Measurements from ENCODE around the gene KRT74. TPM values are rescaled to one million over a fixed set of nuclear protein-coding genes. Genes with fewer than 3 reads are reported as not detected.

Gene KRT74
- total RNA-seq, 5 donors from 2014 or later (not counting 1 experiment from before 2014, with no cell fraction given): 0.20 to 0.79 (median 0.45) TPM; not detected in 1

DNA sequence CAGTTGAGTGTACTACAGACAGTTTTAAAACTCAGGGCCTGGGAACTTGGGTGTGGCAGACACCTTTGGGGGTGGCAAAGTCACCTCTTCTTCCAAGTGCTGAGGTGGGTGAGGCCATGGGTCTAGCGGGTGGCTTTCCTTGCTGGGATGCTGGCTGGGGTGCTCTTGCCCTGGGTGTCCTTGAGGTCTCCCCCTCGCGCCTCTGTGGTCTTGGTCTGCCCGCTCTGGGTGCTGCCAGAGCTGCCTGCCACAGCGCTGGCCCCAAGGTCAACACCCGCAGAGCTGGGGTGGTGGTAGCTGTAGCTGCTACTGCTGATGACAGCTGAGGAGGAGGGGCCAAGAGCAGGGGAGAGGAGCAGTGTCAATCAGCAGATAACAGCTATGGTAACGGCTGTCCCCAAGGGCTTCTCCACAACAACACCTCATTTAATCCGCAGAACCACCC is 6.8 kb downstream of the KRT74 start:
- H3K4me1 Mint-ChIP-seq: peaks cover 0 to 10% (median 0%) of the 10 kb centered on the region in 3 donors
- H3K27ac ChIP-seq (ENCODE audit: low read length): peak overlapping the region; percentile 84
- no peaks in the 10 kb centered on the region for H3K9me3 ChIP-seq
- H3K4me3 ChIP-seq (ENCODE audit: control insufficient read depth in 1 of 2, extremely low read depth in 1 of 2, low read length in 1 of 2): no peak overlapping the region
- peaks cover 0 to 46% of the 10 kb centered on the region in 2 experiments for H3K4me1 ChIP-seq (ENCODE audit: control insufficient read depth in 1 of 2, extremely low read depth in 1 of 2, insufficient read depth in 2 of 2, low read length in 2 of 2)
- peaks cover 7 to 24% of the 10 kb centered on the region in 2 donors for H3K27me3 Mint-ChIP-seq
- 63% methylated on average over 4 of the region's 8 CpGs for WGBS (ENCODE audit: insufficient coverage)
- POLR2A ChIA-PET: no interaction called here
- no peaks in the 10 kb centered on the region for H3K9me3 Mint-ChIP-seq
- H3K36me3 Mint-ChIP-seq: no peaks in the 10 kb centered on the region
- H3K27me3 ChIP-seq (replicated peaks in 1 of 2; ENCODE audit: control insufficient read depth in 2 of 2, extremely low read depth in 1 of 2, insufficient read depth in 2 of 2, low read length in 1 of 2): peaks cover 0 to 27% of the 10 kb centered on the region in 2 experiments
- CTCF ChIA-PET: interaction anchor here in 1 of 2 donors (0.6 to 0.8 kb wide), 2 partner anchors 44 to 75 kb away, joined by 3 to 4 read pairs; no protein-coding TSS in a partner anchor
- H3K27ac Mint-ChIP-seq: peak overlapping the region in 1 of 2 donors; percentile 59
- H3K4me3 Mint-ChIP-seq: peak overlapping the region in 1 of 3 donors; percentile 21
- no peaks in the 10 kb centered on the region for H3K36me3 ChIP-seq (ENCODE audit: control insufficient read depth in 2 of 2, extremely low read depth in 1 of 2, insufficient read depth in 1 of 2, low read length in 1 of 2)
- peak in 32 of 35 experiments; percentile 14 to 83 (median 63) for DNase-seq
- peak in 2 of 4 experiments; percentile 76 to 82 for ATAC-seq (replicated peaks in 1 of 4)

GRCh38 chr12:52564582-52564981 is 9.1 kb downstream of the KRT74 start:
- Histone ChIP-seq H3K27me3 (replicated peaks in 1 of 2; ENCODE audit: control insufficient read depth in 2 of 2, extremely low read depth in 1 of 2, insufficient read depth in 2 of 2, low read length in 1 of 2) (peaks cover 0 to 13% of the 10 kb centered on the region in 2 experiments), H3K36me3 (ENCODE audit: control insufficient read depth in 2 of 2, extremely low read depth in 1 of 2, insufficient read depth in 1 of 2, low read length in 1 of 2) (no peaks in the 10 kb centered on the region), H3K27ac (ENCODE audit: low read length) (no peak overlapping the region), H3K9me3 (no peaks in the 10 kb centered on the region), H3K4me3 (ENCODE audit: control insufficient read depth in 1 of 2, extremely low read depth in 1 of 2, low read length in 1 of 2) (no peak overlapping the region), H3K4me1 (ENCODE audit: control insufficient read depth in 1 of 2, extremely low read depth in 1 of 2, insufficient read depth in 2 of 2, low read length in 2 of 2) (peaks cover 0 to 50% of the 10 kb centered on the region in 2 experiments)
- no peaks in the 10 kb centered on the region for H3K36me3 Mint-ChIP-seq
- DNase-seq (no peak), ATAC-seq (replicated peaks in 1 of 4) (no peak)
- H3K4me3 Mint-ChIP-seq: no peak overlapping the region
- H3K27ac Mint-ChIP-seq: no peak overlapping the region
- ChIA-PET CTCF (interaction anchor here in 1 of 2 donors (0.5 kb wide), 1 partner anchor 264 kb away, joined by 4 read pairs; no protein-coding TSS in a partner anchor), POLR2A (no interaction called here)
- H3K9me3 Mint-ChIP-seq: no peaks in the 10 kb centered on the region
- H3K27me3 Mint-ChIP-seq: peaks cover 13 to 28% of the 10 kb centered on the region in 2 donors
- H3K4me1 Mint-ChIP-seq: peaks cover 0 to 14% (median 0%) of the 10 kb centered on the region in 3 donors
- WGBS (ENCODE audit: insufficient coverage): no CpG with 5 or more reads among the region's 1 CpG

DNA sequence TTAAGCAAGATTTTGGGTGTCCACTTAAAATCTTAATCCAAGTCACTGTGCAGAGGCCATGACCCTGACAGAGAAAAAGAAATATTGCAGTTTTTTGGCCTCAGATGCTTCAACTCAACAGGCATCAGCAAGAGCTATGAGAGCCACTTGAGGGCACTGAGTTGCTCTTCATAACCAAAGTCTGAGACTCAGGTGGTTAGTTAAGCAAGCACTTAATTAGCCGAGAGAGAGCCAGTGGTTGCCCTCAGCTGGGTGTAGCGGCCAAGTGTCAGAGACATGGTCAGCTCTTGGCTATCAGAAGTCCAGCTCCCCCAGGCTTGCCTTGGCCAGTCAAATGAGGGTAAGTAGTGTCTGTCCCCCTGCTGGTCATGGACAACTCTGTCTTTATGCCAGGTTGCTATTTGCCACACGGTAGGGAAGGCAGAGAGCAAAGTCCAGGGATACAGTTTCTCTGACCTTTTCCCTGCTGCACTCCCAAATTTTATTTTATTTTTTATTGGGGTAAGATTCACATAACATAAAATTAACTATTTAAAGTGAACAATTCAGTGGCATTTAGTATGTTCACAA is 11.7 kb downstream of the KRT74 start:
- Mint-ChIP-seq H3K27me3 (peaks cover 20 to 27% of the 10 kb centered on the region in 2 donors), H3K9me3 (no peaks in the 10 kb centered on the region), H3K36me3 (no peaks in the 10 kb centered on the region), H3K27ac (no peak overlapping the region), H3K4me3 (no peak overlapping the region), H3K4me1 (peaks cover 0 to 24% (median 5%) of the 10 kb centered on the region in 3 donors)
- CTCF ChIA-PET: no interaction called here
- ATAC-seq (replicated peaks in 1 of 4) (no peak), DNase-seq (no peak)
- WGBS (ENCODE audit: insufficient coverage): 86% methylated on average over 2 of the region's 3 CpGs
- Histone ChIP-seq H3K4me3 (ENCODE audit: control insufficient read depth in 1 of 2, extremely low read depth in 1 of 2, low read length in 1 of 2) (no peak overlapping the region), H3K9me3 (no peaks in the 10 kb centered on the region), H3K36me3 (ENCODE audit: control insufficient read depth in 2 of 2, extremely low read depth in 1 of 2, insufficient read depth in 1 of 2, low read length in 1 of 2) (no peaks in the 10 kb centered on the region), H3K27ac (ENCODE audit: low read length) (no peak overlapping the region), H3K27me3 (replicated peaks in 1 of 2; ENCODE audit: control insufficient read depth in 2 of 2, extremely low read depth in 1 of 2, insufficient read depth in 2 of 2, low read length in 1 of 2) (peaks cover 0 to 11% of the 10 kb centered on the region in 2 experiments), H3K4me1 (ENCODE audit: control insufficient read depth in 1 of 2, extremely low read depth in 1 of 2, insufficient read depth in 2 of 2, low read length in 2 of 2) (peaks cover 0 to 49% of the 10 kb centered on the region in 2 experiments)
- POLR2A ChIA-PET: no interaction called here

DNA sequence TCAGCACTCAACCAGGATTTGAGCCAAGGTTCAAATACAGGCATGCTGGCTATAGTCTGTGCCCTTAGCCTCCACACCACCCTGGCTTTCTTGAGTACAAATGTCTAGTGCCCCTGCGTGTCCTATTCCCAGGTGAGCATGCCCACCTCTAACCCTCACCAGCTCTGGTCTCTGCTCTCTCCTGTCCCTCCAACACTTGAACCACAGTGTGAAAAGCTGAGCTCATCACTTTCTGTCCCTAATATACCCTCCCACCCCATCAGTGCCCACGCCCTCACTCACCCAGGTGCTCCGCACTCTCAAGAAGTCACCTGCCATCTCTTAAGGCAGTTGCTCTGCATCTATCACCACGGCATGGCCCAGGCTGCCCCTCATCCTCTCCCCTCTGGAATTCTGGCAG is 13.7 kb downstream of the KRT74 start:
- no peak for ATAC-seq (replicated peaks in 1 of 4)
- H3K36me3 ChIP-seq (ENCODE audit: control insufficient read depth in 2 of 2, extremely low read depth in 1 of 2, insufficient read depth in 1 of 2, low read length in 1 of 2): no peaks in the 10 kb centered on the region
- 63% methylated on average over 4 of the region's 4 CpGs for WGBS (ENCODE audit: insufficient coverage)
- peaks cover 19 to 20% of the 10 kb centered on the region in 2 donors for H3K27me3 Mint-ChIP-seq
- no peaks in the 10 kb centered on the region for H3K9me3 Mint-ChIP-seq
- no peaks in the 10 kb centered on the region for H3K9me3 ChIP-seq
- peak in 1 of 35 experiments; percentile 15 for DNase-seq
- H3K27ac Mint-ChIP-seq: peak overlapping the region in 1 of 2 donors; percentile 39
- H3K27me3 ChIP-seq (replicated peaks in 1 of 2; ENCODE audit: control insufficient read depth in 2 of 2, extremely low read depth in 1 of 2, insufficient read depth in 2 of 2, low read length in 1 of 2): peaks cover 0 to 7% of the 10 kb centered on the region in 2 experiments
- no peaks in the 10 kb centered on the region for H3K36me3 Mint-ChIP-seq
- H3K4me1 Mint-ChIP-seq: peaks cover 5 to 35% (median 9%) of the 10 kb centered on the region in 3 donors
- ChIA-PET CTCF (interaction anchor here (0.6 to 1.1 kb wide), 2 partner anchors 20 to 405 kb away, joined by 3 to 8 read pairs; no protein-coding TSS in a partner anchor), POLR2A (no interaction called here)
- H3K27ac ChIP-seq (ENCODE audit: low read length): no peak overlapping the region
- H3K4me3 ChIP-seq (ENCODE audit: control insufficient read depth in 1 of 2, extremely low read depth in 1 of 2, low read length in 1 of 2): no peak overlapping the region
- no peak overlapping the region for H3K4me3 Mint-ChIP-seq
- H3K4me1 ChIP-seq (ENCODE audit: control insufficient read depth in 1 of 2, extremely low read depth in 1 of 2, insufficient read depth in 2 of 2, low read length in 2 of 2): peaks cover 0 to 57% of the 10 kb centered on the region in 2 experiments

- peak overlapping the region in 1 of 2 donors; percentile 32 for H3K27ac Mint-ChIP-seq
- Histone ChIP-seq H3K36me3 (ENCODE audit: control insufficient read depth in 2 of 2, extremely low read depth in 1 of 2, insufficient read depth in 1 of 2, low read length in 1 of 2) (no peaks in the 10 kb centered on the region), H3K9me3 (no peaks in the 10 kb centered on the region), H3K27ac (ENCODE audit: low read length) (peak overlapping the region; percentile 27), H3K4me3 (ENCODE audit: control insufficient read depth in 1 of 2, extremely low read depth in 1 of 2, low read length in 1 of 2) (no peak overlapping the region), H3K27me3 (replicated peaks in 1 of 2; ENCODE audit: control insufficient read depth in 2 of 2, extremely low read depth in 1 of 2, insufficient read depth in 2 of 2, low read length in 1 of 2) (peaks cover 0 to 5% of the 10 kb centered on the region in 2 experiments), H3K4me1 (ENCODE audit: control insufficient read depth in 1 of 2, extremely low read depth in 1 of 2, insufficient read depth in 2 of 2, low read length in 2 of 2) (peaks cover 0 to 67% of the 10 kb centered on the region in 2 experiments)
- ATAC-seq (replicated peaks in 1 of 4) (peak in 1 of 4 experiments; percentile 32), DNase-seq (peak in 2 of 35 experiments; percentile 12 to 44)
- ChIA-PET POLR2A (no interaction called here), CTCF (no interaction called here)
- H3K4me1 Mint-ChIP-seq: peaks cover 5 to 35% (median 9%) of the 10 kb centered on the region in 3 donors
- peaks cover 15 to 26% of the 10 kb centered on the region in 2 donors for H3K27me3 Mint-ChIP-seq
- no peaks in the 10 kb centered on the region for H3K9me3 Mint-ChIP-seq
- H3K4me3 Mint-ChIP-seq: no peak overlapping the region
- no peaks in the 10 kb centered on the region for H3K36me3 Mint-ChIP-seq
- WGBS (ENCODE audit: insufficient coverage): 50% methylated on average over 2 of the region's 8 CpGs
These were observed 14.7 kb downstream of the KRT74 start for GRCh38 chr12:52558781-52559445.

DNA sequence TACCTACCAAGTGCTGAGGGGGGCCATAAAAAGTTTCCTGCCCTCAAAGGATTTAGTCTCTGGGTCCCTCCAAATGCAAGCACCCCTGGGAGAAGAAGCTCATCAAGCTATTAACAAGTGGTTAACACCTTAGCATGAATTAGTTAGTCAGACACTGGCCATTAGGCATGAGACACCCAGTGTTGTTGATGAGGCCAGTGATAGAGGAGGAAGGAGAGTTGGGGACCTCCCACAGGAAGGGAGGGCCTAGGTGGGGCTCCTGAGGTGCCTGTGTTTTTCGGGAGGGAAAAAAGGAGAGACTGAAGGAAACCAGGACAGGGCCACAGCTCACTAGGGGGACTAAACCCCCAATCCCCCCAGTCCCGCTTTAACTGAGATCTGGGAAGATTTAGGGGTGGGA is 16.2 kb downstream of the KRT74 start:
- H3K4me3 Mint-ChIP-seq: no peak overlapping the region
- Histone ChIP-seq H3K9me3 (no peaks in the 10 kb centered on the region), H3K4me3 (ENCODE audit: control insufficient read depth in 1 of 2, extremely low read depth in 1 of 2, low read length in 1 of 2) (no peak overlapping the region), H3K4me1 (ENCODE audit: control insufficient read depth in 1 of 2, extremely low read depth in 1 of 2, insufficient read depth in 2 of 2, low read length in 2 of 2) (peaks cover 0 to 76% of the 10 kb centered on the region in 2 experiments), H3K27me3 (replicated peaks in 1 of 2; ENCODE audit: control insufficient read depth in 2 of 2, extremely low read depth in 1 of 2, insufficient read depth in 2 of 2, low read length in 1 of 2) (peaks cover 0 to 10% of the 10 kb centered on the region in 2 experiments), H3K27ac (ENCODE audit: low read length) (peak overlapping the region; percentile 53), H3K36me3 (ENCODE audit: control insufficient read depth in 2 of 2, extremely low read depth in 1 of 2, insufficient read depth in 1 of 2, low read length in 1 of 2) (no peaks in the 10 kb centered on the region)
- ATAC-seq (replicated peaks in 1 of 4): no peak
- H3K27me3 Mint-ChIP-seq: peaks cover 15 to 26% of the 10 kb centered on the region in 2 donors
- peak in 1 of 35 experiments; percentile 18 for DNase-seq
- no peak overlapping the region for H3K27ac Mint-ChIP-seq
- H3K36me3 Mint-ChIP-seq: no peaks in the 10 kb centered on the region
- peaks cover 5 to 35% (median 9%) of the 10 kb centered on the region in 3 donors for H3K4me1 Mint-ChIP-seq
- POLR2A ChIA-PET: no interaction called here
- WGBS (ENCODE audit: insufficient coverage): no CpG with 5 or more reads among the region's 2 CpGs
- no peaks in the 10 kb centered on the region for H3K9me3 Mint-ChIP-seq
- CTCF ChIA-PET: no interaction called here

All from T-cell (primary cell).